Brain pericyte (primary cell): Measurements from ENCODE around the gene CLHC1.
"Not testable (repeated sequence)": the region's sequence is repeated elsewhere in the genome, so short reads cannot be mapped to it uniquely, and the experiment has no call there.

ENCODE experiments used
- DNase-seq: peaks from one replicate; pipeline ENCODE4 v3.0.0-alpha.2; 2012; ENCODE audit warnings: low read depth, low spot score

Gene CLHC1

DNA sequence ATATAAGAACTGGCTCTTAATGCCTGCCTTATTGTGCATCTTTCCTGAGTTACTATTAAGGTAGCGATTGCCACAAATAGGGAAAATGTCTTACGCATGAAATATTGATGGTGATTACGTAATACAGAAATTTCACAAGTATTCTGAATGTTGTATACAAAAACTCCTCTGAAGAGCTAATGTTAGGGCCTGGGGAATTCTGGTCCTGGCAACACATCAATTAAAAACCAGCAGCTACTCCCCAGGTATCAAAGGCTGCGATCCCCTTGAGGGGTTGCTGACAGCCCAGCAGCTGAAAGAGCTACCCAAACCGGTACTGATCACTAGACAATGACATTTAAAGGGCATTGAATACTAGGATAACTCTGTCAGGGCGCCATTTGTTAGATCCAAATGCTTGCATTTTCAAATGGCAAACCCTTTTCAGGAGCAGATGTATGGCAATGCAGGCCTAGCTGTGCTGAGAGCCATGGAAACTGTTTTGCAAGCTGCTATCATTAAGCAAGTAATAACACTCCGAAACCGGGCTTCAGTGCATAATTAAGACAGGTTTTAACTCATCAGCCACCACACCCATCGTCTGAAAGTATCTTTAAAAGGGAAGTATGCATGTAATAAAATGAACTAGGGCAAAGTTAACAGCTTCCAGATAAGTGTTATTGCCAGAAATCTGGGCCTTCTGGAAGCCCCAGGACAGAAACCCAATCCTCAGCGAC is 78.4 kb downstream of the CLHC1 start:
- DNase-seq, result no peak

DNA sequence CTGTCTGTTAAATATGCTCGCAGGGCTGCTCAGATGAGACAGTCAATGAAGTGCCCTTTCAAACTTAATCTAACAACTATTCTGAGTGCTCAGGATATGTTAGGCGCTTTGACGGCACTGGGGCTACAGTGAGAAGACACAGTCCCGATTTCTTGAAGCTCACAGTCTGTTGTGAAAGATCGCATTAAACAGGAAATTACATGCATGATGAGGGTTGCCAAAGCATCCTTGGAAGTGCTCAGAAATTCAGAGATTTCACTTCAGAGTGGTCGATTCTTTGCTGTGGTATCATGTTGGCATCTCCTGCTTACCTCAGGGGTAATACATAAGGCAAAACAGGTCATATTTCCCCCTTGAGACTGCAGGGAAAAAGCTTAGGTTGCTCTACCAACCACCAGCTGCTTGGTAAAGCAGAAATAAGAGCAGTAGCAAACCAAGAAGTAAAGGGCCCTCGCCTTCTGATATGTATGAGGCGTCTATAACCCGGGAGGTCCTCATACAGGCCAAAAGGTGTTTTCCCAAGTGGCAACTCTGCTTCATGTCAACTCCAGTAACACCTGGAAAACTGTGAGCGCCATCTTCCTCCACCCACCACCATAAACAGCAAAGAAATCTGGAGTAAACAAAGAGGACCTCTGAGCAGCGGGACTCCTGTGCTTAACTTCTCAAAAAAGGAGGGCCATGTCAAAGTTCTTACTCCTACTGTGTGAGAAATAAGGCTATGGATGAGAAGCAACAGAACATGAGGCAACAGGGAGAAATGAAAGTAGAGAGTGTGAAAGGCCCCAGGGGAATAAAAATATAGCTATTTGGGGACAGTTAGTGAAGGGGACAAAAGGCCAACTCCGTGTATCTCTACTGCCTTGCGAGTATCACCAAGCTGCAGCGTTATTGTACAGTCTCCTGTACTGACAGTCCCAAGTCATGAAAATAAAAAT is 79.3 kb downstream of the CLHC1 start:
- no peak for DNase-seq

DNA sequence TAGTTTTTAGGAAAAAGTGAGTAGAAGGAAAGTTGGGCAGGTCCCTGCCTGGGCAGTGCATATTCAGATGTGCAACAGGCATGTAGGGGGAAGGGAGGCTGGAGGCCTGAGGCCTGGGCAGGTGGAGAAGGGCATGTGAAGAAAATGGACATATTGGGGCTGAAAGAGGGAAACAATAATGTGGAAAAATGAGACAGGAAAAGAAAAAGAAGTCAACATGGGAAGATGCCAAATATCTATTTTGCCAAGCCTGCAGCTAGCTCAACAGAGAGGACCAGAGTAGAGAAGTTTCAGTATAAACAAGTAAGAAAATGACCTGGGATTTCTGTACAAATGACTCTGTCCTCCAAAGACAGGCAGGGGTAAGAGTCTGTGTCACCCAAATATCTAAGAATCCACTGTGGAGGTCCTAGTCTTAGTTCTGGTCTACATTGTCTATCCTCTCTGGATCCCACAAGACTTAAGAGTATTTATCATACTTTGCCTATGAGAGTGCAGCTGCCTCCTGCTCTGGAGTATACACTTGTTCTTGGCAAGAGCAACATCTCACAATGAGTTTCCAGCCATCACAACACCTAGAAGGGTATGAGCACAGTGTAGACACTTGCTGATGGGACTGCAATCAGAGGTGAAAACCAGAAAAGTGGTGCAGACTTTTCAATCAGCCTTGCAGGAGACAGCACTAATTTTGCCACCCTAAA is 80.2 kb downstream of the CLHC1 start:
- no peak for DNase-seq

DNA sequence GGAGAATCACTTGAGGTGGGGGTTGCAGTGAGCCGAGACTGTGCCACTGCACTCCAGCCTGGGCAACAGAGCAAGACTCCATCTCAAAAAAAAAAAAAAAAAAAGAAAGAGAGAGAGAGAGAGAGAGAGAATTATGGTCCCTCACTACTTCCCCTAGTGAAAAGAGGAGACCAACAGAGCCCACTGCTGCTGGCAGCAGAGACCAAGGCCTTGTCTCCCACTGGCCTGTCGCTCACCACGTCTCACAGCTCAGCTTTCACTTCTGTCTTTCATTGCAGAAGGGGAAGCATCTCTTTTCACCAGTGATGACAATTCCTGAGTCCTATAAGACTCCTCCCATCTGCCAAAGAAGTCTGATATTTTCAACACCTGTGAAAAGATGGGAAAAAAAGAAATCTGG is 81.3 kb downstream of the CLHC1 start:
- no peak for DNase-seq

DNA sequence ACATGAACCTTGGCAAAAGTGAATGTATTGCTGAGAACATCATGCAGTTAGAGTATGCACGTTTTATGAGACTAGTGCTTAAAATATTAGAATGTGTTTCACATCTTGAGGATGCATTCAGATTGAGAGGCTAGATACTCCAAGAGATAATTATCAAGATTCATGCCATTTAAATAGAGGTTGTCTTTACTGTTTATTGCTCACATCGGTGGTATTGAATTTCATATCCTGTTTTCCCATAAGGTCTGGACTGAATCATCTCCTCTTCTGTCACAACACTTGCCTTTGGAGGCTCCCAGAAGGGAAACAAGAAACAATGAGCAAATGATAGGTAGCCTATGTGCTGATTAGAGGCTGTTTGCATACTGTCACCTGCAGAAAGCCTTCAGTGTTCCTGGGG is 83.8 kb downstream of the CLHC1 start:
- no peak for DNase-seq

DNA sequence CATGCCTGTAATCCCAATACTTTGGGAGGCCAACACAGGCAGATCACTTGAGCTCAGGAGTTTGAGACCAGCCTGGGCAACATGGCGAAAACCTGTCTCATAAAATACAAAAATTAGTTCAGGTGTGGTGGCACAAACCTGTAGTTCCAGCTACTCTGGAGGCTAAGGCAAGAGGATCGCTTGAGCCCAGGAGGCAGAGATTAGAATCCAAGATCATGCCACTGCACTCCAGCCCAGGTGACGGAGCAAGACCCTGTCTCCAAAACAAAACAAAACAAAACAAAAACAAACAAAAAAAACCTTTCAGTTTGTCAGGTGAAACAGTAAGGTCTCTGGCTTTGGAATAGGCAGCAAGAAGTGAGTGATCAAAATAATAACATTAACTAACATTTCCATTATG is 84.6 kb downstream of the CLHC1 start:
- no peak for DNase-seq

DNA sequence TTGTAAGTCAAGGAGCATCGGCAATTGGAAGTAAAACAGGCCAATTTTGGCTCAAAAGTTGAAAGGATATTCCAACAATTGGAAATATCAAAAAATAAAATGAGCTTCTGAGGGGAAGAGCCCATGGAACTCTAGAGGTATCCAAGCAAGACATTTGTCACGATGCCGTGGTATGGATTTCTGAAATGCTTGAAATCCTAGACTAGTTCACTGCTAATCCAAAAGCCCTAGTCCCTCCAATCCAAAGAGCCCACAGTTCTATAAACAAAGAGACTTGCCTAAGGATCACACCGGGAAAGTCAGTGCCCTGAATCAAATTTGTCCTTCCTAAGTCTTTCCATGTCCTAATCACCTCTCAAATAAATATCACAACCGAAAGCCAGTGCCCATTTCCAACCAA is 85.1 kb downstream of the CLHC1 start:
- no peak for DNase-seq

DNA sequence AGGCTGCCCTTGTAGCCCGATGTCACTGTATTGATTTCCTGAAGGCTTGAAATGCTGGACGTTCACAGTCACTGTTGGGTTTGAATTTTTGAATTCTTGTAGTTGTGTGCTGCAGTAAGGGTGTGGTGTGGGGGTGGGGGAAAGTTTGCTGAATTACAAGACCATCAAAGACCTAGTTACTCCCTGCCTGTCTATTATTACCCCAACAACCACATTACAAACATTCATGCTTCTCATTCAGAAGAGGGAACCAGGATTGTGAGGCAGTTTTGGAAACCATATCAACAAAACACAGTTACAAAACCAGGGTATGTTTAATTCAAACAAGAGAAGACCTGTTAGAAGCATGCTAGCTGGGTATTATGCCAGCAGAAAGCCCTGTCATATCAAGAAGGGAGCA is 85.8 kb downstream of the CLHC1 start:
- DNase-seq, result no peak

DNA sequence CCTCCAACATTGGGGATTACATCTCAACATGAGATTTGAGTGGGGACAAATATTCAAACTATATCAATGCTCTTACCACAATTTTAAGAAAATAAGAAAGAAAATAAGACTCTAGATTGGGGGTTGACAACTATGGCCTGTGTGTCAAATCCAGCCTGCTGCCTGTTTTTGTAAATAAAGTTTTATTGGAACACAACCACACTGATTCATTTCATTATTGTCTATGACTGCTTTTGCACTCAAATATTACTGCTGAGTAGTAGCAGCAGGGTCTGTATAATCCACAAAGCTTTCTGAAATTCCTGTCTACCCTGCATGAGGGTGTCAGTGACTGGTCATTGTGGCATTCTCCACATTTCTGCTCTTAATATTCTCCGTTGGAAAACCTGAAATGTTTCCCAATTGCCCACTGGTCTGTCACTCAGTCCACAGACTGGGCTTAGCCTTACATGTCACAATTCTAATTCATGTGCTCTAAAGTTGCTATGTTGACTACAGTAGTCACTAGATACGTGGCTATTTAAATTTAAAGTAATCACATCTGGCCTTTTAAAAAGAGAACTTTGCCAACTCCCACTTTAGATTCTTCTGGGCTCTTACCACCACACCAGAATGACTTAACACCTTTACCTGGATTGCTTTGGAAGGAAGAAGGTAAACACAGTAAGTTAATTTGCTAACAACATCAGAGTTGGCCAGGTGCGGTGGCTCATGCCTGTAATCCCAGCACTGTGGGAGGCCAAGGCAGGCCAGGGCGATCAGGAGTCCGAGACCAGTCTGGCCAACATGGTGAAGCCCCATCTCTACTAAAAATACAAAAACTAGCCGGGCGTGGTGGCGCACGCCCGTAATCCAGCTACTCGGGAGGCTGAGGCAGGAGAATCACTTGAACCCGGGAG is 86.9 kb downstream of the CLHC1 start:
- DNase-seq, result no peak

DNA sequence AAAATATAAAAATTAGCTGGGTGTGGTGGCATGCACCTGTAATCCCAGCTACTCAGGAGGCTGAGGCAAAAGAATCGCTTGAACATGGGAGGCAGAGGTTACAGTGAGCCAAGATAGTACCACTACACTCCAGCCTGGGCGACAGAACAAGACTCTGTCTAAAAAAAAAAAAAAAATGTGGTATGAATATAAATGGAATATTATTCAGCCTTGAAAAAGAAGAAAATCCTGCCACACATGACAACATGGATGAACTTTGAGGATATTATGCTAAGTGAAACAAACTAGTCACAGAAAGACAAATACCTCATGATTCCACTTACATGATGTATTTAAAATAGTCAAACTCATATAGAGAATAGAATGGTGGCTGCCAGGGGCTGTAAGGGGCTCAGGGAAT is 88.4 kb downstream of the CLHC1 start:
- not testable (repeated sequence) for DNase-seq

DNA sequence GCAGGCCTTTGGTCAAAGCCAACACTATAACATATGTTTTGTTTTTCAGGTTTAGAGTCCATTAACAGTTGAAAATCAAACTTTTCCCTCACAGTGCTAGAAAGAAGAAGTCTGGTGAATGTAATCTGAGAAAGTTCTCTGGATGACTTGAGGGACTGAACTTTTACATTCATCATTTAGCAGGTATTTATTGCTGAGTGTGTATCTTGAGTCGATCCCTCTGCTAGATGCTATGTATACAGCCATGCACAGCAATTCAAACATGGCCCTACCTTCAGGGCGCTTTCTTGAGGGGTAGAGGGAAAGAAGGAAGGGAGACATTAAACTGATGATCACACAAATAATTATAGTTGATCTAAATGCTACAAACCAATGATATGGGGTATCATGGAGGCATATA is 89.6 kb downstream of the CLHC1 start:
- DNase-seq, result no peak

DNA sequence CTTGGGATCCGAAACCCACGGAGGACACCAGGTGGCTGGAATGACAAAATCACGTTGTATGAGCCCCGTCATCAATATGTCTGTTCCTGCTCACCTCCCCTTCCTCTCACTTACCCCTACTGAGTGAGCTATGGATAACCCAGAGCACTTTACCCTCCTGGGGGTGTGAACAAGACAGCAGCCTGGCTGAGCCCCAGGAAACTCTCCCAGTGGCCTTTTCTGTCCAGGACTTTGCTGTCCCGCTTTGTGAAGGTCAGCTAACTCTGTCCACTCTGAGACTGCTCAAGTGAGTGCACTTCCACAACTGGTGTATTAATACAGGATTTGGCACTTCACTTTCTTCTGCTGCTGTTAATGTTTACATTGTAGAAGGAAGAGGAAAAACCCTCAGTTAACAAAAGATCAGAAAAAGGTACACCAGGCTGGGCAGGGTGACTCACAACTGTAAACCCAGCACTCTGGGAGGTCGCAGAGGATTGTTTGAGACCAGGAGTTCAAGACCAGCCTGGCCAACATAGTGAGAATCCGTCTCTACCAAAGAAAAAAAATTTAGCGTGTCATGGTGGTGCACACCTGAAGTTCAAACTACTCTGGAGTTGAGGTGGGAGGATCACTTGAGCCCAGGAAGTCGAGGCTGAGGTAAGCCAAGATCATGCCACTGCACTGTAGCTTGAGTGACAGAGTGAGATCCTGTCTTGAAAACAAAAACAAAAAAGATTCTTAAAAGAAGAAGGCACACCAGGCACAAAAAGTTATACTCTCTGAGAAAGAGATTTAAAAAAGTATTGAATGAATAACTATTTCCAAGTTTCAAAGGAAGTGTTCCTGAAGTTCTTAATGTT is 90.3 kb downstream of the CLHC1 start:
- DNase-seq, result no peak

DNA sequence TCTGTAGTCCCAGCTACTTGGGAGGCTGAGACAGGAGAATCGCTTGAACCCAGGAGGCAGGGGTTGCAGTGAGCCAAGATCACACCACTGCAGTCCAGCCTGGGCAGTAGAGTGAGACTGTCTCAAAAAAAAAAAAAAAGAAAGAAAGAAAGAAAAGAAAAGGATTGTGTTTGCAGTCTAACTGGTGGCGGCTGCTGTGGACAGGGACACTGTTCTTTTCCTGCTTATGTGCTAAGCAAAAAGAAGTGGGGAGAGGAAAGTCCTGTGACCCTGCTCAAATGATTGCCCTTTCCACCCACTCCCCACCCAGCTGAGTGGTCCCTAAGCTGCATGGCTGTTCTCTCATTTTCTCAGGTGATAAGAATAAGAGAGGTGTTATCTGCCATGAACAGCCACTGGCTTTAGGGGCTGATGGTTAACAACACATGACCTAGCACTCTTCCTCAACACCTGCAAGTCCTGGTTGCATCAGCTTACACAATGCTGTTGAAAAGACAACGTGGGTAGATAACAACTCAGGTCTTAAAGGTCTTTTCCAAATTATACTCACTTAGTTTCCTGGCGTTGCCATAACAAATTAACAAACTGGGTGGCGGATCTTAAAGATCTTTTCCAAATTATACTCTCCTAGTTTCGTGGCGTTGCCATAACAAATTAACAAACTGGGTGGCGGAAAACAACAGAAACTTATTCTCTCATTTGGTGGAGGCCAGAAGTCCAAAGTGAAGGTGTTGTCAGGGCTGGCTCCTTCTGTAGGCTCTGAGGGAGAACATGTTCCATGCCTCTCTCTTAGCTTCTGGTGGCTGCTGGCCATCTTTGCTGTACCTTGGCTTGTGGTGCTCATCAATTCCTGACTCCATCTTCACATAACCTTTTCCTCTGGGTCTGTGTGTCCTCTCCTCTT is 91.5 kb downstream of the CLHC1 start:
- DNase-seq, result no peak

DNA sequence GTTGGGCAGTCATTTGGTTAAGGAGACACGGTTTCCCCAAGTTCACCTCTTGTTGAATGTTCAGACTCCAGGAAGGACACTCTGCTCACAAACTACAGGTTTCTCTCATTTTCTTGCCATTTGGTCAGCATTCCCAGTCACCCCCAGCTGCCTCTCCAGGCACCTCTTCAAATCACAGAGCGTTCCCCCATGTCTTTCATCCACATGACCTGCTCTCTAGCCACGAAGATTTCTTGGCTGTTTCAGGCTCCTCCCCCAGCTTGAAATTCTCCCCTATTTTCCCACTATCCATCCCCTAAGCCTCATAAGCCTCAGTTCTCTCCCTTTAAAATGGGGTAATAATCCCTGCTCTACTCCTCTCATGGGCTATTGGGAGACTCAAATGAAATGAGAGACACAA is 92.8 kb downstream of the CLHC1 start:
- DNase-seq, result no peak

DNA sequence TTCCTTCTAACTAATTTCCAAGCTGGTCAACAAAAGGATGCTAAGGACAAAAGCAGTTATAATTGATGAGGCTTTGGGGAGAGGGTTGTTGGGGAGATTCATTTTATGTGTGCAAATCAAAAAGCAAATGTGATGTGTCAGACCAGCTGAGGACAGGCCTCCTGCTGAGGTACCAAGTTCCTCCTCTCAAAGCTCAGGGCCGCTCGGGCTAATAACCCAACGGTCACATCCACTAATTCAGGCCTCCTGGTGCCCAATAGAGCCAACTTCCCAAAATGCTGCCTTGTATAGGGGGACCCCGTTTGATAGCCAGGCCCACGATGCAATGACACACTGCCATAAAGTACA is 93.2 kb downstream of the CLHC1 start:
- no peak for DNase-seq

DNA sequence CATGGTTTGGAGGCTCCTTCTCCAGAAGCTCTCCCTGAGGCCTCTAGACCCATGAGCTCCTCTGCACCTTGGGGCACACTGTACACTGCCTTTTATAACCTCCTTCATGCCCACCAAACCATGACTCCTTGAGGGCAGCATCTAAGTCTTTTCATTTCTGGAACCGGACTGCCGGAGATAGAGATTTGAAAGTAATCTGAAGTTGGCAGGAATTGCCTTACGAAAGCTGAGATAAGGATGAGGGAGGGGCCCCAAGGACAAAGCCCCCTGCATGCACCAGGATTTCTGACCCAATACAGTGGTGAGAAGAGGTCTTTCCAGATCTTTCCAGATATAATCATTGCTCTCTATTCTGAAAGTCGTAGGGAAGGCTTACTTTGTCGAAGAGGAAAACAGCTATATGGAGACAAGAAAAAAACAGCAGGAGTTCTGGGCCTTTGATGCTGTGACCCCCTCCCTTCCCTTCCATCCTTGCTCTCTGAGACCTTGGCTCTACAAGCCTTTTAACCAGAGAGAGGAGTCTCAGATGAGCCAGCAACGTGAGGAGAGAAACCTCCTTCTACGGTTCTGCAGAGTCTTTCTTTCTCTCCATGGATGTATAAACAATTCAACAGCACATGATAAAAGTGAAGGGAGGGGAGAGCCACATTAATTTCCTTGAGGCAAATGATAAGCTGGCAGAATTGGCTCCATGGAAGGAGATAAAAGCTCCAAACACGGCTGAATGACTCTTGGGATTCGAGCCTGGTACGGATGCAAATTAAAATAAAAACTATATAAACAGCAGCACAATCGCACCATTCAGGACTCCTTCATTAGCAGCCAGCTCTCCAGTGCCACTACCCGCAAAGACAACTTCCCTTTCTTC is 93.8 kb downstream of the CLHC1 start:
- no peak for DNase-seq

DNA sequence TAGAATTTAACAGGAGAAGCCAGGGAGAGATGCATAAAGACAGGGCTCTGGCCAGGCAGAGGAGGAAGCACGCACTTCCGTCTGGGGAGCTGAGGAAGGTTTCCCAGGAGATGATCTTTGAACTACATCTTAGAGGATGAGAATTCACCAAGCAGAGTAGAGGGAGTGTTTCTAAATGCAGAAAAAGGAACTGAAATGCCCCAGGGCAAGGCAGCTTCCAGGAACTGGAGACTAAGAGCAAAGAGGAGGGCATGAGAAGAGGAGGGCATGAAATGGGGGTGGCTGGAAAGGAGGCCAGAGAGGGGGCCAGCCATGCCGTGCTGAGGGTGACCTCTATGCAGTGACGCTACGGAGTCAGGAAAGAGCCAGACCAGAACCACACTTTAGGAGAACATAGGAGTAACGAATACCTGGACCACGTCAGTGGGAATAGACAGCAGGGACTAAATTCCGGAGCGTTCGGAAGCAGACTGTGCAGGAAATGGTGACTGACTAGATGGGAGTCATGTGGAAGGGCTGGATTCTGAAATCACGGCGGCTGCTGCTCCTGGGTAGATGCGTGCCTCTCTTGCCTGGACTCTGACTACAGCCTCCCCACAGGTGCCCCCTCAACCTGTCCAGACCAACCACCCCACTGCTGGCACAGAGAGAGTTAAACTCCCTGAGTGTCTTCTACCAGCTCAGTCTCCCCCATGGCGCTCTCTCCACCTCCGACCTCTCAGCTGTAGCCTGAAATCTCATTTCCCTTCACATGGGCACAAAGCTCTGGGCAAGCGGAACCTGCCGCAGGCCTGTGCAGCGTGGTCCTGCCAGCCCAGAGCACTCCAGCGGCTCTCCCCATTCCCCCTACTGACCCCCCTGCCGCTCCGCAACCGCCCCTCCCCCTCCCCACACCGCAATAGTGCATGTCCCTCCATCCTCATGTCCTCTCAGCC is 94.8 kb downstream of the CLHC1 start:
- DNase-seq, result no peak
